GM18499 (cell line): ENCODE results near the gene RAB12.
"Not testable (repeated sequence)": the region's sequence is repeated elsewhere in the genome, so short reads cannot be mapped to it uniquely, and the experiment has no call there.

Experiments used
- ATAC-seq: cut with Tn5 transposase; IDR thresholded peaks from one replicate; pipeline ENCODE4 v1.9.1; 2021; ENCODE audit warnings: moderate number of reproducible peaks; ENCODE audit not compliant: insufficient read depth, unreplicated experiment

RAB12 gene, protein sequence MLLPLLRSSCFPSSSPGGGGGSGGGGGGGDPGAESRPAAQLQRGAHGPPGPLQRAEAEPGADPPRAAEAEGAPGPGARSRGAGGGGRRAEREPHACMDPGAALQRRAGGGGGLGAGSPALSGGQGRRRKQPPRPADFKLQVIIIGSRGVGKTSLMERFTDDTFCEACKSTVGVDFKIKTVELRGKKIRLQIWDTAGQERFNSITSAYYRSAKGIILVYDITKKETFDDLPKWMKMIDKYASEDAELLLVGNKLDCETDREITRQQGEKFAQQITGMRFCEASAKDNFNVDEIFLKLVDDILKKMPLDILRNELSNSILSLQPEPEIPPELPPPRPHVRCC

GRCh38 chr18:8608795-8609658, at the start of gene RAB12:
TSS of gene RAB12 (plus strand) at chr18:8609437. CDS start at chr18:8609440, 3 bp downstream.
- ATAC-seq = no peak

- ATAC-seq = no peak
Measured at GRCh38 chr18:8559612-8560186, 49.5 kb upstream of the RAB12 start.

- no peak for ATAC-seq
Measured at GRCh38 chr18:8561123-8561910, 47.9 kb upstream of the RAB12 start.

DNA sequence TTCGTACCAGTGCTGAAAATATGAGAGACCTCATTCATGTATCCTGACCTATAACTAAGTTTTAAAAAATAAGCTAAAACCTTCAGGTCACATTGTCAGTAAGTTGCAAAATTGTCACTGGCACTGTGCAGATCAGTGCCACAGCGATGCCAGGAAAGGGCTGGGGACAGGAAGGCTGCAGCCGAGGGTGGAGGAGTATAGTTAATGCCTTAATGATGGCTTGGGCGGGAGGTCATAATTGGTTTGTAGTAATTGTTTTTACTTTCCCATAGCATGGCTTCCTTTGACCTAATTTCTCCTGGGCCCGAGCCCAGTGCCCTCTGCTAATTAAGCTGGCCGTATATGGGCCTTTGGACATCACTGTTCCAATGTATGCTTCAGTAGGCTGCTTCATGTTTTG, 47.2 kb upstream of the RAB12 start:
- no peak for ATAC-seq

GRCh38 chr18:8562919-8563318, 46.3 kb upstream of the RAB12 start:
- no peak for ATAC-seq

- no peak for ATAC-seq
Measured at GRCh38 chr18:8571399-8571798, 37.8 kb upstream of the RAB12 start.

DNA sequence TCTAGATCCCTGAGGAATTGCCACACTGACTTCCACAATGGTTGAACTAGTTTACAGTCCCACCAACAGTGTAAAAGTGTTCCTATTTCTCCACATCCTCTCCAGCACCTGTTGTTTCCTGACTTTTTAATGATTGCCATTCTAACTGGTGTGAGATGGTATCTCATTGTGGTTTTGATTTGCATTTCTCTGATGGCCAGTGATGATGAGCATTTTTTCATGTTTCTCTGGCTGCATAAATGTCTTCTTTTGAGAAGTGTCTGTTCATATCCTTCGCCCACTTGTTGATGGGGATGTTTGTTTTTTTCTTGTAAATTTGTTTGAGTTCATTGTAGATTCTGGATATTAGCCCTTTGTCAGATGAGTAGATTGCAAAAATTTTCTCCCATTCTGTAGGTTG, 35.5 kb upstream of the RAB12 start:
- not testable (repeated sequence) for ATAC-seq

DNA sequence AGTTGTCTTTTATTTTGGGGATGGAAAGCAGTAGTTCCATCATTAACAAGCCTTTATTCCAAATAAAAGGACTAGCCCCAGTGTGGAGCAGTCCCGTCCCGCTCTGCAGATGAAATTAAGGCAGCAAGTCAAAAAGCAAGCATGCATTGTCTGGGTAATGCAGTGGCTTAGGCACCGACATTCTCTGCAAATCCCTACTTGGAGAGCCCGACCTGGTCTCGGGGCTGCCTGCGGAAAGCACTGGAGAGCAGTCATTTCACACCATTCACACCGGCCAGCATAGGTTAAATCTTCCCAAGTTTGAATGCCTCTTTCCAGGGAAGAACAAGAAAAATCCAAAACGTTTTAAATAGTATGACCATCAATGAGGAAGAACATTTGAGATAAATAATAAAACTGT, 24.4 kb upstream of the RAB12 start:
- ATAC-seq = no peak

- no peak for ATAC-seq
Measured at GRCh38 chr18:8586941-8587340, 22.3 kb upstream of the RAB12 start.

DNA sequence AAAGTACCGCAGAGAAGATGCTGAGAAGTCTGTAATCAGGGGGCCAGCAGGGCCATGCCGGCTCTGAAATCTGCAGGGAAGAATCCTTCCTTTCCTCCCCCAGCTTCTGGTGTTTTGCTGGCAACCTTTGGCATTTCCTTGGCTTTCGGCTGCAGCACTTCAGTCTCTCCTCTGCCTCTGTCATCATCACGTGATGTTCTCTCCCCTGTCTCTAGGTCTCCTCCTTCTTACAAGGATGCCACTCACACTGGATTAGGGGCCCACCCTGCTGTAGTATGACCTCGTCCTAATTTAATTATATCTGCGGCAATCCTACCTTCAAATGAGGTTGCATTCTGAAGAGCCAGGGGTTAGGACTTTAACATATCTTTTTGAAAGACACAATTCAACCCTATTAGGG, 13.8 kb upstream of the RAB12 start:
- ATAC-seq = no peak

- ATAC-seq = peak; percentile 79
Measured at GRCh38 chr18:8601277-8602032, 7.8 kb upstream of the RAB12 start.

DNA sequence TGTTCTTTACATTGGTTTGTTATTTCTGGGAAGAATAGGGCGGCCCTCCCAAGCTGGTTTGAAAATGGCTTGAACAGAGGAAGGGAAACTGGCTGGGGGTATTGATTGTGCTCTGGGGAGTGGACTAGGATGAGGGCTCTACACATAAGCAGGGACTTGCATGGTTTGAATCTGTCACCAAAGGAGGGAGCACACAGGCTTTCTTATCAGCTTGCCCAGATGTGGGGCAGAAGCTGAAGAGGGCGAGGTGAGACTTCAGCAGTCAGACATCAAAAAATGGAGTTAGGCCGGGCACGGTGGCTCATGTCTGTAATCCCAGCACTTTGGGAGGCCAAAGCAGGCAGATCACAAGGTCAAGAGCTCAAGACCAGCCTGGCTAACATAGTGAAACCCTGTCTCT, 7.2 kb upstream of the RAB12 start:
- peak; percentile 11 for ATAC-seq

DNA sequence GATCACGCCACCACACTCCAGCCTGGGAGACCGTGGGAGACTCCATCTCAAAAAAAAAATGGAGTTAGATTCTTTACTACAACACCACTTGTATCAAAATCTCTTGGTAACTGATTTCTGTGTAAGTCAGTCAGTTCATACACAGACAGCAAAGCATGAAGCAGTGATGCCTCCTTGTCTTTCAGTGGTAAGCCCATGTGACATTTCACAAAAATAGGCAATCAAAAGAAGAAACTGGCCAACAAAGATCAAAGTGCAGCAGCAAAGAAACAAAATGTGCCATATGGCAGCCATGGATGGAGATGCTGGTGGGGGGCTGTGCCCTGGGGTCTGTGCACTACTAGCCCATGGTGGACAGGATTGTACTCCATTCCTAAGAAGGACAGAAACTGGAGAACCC, 6.7 kb upstream of the RAB12 start:
- ATAC-seq = no peak

DNA sequence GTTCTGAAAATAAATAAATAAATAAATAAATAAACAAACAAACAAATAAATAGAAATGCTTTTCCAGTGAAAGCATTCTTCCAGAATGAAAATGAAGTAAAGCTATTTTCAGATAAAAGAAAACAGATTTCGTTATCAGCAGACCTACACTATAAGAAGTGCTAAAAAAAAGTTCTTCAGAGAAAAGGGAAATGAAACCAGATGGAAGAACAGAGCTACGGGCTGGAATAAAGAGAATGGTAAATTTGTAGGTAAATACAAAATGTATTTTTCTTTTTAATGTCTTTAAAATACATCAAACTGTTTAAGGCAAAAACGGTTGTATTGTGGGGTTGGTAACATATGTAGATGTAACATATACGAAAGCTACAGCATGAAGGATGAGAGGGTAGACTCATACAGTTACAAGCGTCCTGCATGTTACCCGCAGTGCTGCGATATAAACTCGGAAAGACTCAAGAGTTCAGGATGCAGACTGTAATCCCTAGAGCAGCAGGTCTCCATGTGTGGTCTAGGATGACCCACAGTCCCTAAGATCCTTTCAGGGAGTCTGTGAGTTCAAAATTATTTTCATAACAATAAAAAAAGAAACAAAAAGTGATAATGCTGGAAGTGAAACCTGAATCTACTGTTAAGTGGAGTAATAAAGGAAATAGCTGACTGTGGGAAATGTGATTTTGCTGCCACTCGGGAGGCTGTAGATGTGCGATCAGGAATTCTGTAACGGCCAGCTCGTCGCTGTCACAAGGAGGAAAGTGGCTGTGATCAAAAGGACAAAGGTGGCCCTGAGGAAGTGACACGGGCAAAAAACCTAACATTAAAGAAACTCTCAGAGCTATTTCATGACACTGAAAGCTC, 5.3 kb upstream of the RAB12 start:
- ATAC-seq = no peak

DNA sequence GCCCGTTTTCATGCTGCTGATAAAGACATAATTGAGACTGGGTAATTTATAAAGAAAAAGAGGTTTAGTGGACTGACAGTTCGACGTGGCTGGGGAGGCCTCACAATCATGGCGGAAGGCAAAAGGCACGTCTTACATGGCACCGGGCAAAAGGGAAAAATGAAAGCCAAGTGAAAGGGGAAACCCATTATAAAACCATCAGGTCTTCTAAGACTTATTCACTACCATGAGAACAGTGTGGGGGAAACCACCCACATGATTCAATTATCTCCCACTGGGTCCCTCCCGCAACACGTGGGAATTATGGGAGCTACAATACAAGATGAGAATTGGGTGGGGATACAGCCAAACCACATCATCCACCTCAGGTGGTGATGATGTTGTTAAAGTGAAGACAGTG, 3.3 kb upstream of the RAB12 start:
- no peak for ATAC-seq

DNA sequence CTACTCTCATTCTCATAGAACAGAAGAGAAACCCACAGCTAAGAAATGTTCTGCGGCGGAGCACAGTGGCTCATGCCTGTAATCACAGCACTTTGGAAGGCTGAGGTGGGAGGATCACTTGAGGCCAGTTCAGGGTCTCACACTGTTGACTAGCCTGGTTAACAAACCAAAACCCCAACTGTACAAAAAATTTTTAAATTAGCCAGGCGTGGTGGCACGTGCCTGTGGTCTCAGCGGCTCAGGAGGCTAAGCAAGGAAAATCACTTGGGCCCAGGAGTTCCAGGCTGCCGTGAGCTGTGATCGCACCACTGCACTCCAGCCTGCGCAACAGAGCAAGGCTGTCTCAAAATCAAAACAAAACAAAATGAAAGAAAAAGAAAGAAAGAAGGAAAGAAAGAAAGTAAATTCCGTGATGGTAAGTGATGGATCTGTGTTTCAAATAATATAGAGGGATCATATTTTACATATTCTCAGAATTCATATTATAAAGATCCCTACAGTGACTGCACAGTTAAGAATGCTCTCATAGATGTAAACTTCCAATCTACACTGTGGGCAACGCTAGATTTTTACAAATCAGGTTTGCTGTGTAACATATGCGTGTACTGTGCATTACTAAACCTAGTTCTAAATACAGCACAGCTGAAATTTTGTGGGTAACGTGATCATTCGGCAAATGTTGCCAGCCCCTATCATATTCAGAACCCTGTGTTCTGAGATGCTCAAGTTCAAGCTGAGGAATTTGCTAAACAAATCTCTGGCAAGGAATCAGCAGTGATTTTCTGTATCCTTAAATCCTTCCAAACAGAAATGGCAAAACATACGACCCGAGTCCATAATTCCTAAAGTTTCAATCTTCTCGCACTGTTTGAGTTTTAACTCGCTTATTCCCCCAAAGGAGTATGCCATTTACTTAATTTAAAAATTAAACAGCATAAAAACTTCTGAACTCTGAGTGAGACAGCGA, 1.2 kb upstream of the RAB12 start:
- ATAC-seq = no peak

DNA sequence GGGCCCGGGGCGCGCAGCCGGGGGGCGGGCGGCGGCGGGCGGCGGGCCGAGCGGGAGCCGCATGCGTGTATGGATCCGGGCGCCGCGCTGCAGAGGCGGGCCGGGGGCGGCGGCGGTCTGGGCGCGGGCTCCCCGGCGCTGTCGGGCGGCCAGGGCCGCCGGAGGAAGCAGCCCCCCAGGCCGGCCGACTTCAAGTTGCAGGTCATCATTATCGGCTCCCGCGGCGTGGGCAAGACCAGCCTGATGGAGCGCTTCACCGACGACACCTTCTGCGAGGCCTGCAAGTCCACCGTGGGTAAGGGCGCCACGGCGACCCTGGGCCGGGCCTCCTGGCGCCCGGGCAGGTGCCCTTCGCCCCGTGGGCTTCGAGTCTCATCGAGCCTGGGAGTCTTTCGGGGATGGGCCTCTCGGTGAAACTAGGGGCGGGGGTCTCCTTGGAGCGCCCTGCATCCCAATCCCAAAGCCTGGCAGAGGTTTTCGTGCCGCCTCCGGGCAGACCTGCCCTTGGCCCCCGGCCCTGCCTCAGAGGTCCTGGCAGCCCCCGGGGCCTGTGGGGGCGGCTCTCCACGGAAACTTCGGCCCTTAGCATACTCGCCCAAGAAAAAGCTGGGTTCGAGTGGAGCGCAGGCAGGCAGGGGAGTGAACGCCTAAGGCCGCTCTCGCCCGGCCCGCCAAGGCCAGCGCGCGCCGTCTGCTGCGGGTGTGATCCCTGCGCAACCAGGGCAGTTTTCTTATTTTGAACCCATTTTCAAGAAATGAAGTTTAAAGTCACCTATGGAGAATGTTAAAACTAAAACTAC, 622 bp downstream of the RAB12 start:
- no peak for ATAC-seq
